HG03196 (cell line): Measurements from ENCODE around the gene TLCD2.
"Not testable (repeated sequence)": the region's sequence is repeated elsewhere in the genome, so short reads cannot be mapped to it uniquely, and the experiment has no call there.

Experiments used
- ATAC-seq: cut with Tn5 transposase; IDR thresholded peaks from one replicate; pipeline ENCODE4 v1.9.1; 2021; ENCODE audit not compliant: unreplicated experiment

Gene TLCD2

GRCh38 chr17:1709971-1710806, at the start of gene TLCD2:
Gene TLCD2, minus strand, starts transcription at chr17:1710377. Its CDS starts 135 bp downstream, at chr17:1710242.
- ATAC-seq: no peak

DNA sequence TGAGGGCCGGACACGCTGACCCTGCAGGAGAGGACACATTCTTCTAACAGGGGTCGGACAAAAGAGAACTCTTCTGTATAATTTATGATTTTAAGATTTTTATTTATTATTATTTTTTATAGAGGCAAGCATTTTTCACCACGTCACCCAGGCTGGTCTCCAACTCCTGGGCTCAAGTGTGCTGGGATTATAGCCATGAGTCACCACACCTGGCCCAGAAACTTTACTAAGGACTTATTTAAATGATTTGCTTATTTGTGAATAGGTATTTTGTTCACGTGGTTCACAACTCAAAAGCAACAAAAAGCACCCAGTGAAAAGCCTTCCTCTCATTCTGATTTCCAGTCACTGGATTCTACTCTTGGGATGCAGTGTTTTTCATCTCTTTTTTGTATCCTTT, 49.4 kb upstream of the TLCD2 start:
- ATAC-seq: no peak

GRCh38 chr17:1758807-1759206, 48.6 kb upstream of the TLCD2 start:
- no peak for ATAC-seq

- no peak for ATAC-seq
Observed at GRCh38 chr17:1755827-1756262, 45.7 kb upstream of the TLCD2 start.

- no peak for ATAC-seq
Observed at GRCh38 chr17:1755252-1755826, 45.2 kb upstream of the TLCD2 start.

DNA sequence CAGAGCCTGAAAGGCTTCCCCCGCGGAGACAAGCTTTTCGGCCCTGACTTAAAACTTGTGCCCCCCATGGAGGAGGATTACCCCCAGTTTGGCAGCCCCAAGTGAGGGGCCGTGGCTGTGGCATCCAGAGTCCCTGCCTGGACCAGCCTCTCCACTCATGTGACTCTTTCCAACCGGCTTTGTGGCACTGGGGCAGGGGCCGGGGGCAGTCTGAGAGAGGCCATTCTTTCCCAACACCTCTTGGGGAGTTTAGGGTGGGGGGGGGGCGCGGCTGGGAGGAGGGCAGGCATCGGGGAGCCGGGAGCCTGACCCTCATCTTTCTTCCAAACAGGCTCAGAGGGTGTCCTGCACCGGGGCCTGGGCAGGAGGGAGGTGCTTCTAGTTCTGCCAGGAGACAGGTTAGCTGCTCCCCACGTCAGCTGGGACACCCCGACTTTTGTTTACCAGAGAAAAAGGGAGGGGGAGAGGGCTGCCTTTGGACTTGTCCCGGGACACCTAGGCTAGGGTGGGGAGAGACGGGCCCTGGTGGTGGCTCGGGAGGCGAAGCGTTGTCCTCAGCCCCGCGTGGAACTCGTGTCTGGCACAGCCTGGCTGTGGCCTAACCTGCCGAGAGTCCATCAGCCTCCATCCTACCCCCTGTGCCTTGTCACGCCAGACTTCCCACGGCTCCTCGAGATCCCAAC, 44.4 kb upstream of the TLCD2 start:
- no peak for ATAC-seq

- no peak for ATAC-seq
Observed at GRCh38 chr17:1753767-1754429, 43.7 kb upstream of the TLCD2 start.

DNA sequence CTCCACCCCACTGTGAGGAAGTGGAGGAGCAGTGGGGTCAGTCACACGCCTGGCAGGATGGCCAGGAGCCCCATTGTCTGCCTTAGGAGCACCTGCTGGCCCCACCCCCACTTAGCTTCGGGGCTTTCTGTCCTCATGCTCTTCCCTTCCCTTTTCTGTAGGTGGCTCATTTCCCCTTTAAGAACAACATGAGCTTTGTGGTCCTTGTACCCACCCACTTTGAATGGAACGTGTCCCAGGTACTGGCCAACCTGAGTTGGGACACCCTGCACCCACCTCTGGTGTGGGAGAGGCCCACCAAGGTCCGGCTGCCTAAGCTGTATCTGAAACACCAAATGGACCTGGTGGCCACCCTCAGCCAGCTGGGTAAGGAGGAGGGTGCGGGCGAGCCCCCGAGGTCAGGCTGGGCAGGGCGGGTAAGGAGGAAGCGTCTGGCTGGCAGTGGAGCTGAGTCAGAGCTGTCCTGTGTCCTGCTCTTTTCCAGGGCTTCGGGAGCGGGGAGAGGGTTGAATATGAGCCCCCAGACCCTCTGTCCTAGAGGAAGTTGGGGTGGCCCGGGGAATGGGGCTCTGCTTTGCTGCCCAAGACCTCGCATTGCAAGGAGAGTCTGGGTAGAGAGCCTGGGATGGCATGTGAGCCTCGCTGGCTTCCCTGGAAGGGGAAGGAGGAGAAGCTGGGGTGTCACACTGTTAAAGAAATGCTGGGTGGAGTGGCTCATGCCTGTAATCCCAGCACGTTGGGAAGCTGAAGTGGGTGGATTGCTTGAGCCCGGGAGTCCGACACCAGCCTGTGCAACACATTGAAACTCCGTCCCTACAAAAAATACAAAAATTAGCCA, 42.5 kb upstream of the TLCD2 start:
- ATAC-seq: no peak

DNA sequence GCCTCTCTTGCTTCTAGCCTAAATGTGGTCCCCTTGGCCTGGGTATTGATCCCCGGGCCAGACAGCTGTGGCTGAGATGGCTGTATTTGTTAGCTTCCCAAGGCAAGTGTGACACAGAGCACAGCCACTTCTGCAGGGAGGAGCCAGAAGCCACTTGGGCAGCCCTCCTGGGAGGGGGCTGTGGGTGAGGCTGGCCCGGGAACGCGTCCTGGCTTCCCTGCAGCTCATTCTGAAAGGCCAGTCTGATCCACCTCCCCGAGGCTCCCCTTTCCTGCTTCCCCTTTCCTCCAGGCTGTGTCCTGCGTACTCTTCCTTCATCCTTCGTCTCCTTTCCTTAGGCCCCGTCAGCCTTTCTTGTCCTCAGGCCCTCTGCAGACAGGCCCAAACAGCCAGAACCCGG, 40.5 kb upstream of the TLCD2 start:
- ATAC-seq: no peak

- no peak for ATAC-seq
Observed at GRCh38 chr17:1746975-1747543, 36.9 kb upstream of the TLCD2 start.

- ATAC-seq: no peak
Observed at GRCh38 chr17:1745513-1746020, 35.4 kb upstream of the TLCD2 start.

- no peak for ATAC-seq
Observed at GRCh38 chr17:1744551-1745512, 34.7 kb upstream of the TLCD2 start.

- ATAC-seq: no peak
Observed at GRCh38 chr17:1743088-1743439, 32.9 kb upstream of the TLCD2 start.

DNA sequence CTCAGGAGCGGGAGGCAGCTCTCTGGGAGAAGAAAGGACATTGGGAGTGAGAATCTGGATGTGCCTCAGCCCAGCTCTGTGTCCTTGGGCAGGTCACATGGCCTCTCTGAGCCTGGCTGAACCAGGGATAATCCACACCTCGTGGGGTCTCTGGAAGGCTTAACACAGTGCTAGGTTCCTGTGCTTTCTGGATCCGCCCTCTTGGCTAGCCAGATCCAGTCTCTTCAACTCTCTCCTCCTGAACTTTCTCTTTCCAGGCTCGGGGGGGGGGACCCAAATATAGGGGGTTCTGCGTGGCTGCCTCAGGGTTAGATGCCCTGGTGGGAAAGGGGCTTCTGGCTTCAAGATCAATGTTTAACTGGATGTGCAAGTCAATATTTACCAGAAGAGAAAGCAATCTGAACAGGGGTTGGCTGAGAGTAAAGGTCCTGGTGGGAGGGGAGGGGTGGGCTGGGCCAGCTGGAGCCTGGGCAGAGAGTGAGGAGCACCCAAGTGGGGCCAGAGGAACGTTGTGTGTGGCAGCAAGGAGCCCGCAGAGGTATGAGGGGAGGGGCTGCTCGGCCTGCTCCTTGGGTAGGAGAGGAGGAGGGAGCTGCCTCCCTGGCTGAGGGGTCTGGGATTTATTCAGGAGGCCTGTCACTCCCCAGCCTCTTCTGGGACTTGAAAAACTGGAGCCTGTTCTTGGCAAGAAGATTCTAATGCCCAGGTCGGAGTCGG, 32.4 kb upstream of the TLCD2 start, which contains the start of gene SERPINF2:
TSS of gene SERPINF2 (plus strand) at position 501 of the 717 bp plus-strand sequence. CDS start 2,125 bp downstream, outside the sequence.
- ATAC-seq: no peak

DNA sequence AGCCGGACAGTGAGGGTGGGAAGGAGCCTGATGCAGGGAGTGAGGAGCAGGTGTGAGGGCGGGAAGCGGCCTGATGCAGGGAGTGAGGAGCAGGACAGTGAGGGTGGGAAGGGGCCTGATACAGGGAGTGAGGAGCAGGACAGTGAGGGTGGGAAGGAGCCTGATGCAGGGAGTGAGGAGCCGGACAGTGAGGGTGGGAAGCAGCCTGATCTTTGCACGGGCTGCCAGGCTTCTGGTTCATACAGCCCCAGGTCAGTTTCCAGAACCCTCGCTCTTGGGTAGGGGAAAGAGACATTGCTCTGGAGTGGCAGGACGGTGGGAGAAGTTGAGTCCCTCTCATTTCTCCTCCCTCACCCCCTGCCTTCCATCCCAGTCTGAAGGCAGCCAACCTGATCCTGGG, 31.7 kb upstream of the TLCD2 start:
- ATAC-seq: not testable (repeated sequence)

GRCh38 chr17:1737531-1738291, 27.5 kb upstream of the TLCD2 start:
- no peak for ATAC-seq
